ENCODE results near the gene SMYD3.

SMYD3 gene

GRCh38 chr1:246041360-246041759 is 465.7 kb downstream of the SMYD3 start:
- DNase-seq, result no peak
- Histone ChIP-seq H3K9me2 (replicated peaks; ENCODE audit: insufficient read depth, low read length) (no peaks in the 10 kb centered on the region), H3K79me2 (ENCODE audit: low read length) (no peaks in the 10 kb centered on the region), H3F3A (ENCODE audit: insufficient read depth, low read length) (no peaks in the 10 kb centered on the region), H3K9ac (ENCODE audit: low read length) (no peak overlapping the region), H3K36me3 (replicated peaks; ENCODE audit: insufficient read depth, low read length) (no peaks in the 10 kb centered on the region), H3K4me3 (ENCODE audit: low read length) (no peak overlapping the region), H3K27me3 (replicated peaks; ENCODE audit: insufficient read depth, low read length) (no peaks in the 10 kb centered on the region), H3K4me1 (ENCODE audit: low read length) (no peaks in the 10 kb centered on the region), H3K9me3 (replicated peaks; ENCODE audit: insufficient read depth, low read length) (no peaks in the 10 kb centered on the region), H2AFZ (ENCODE audit: low read length) (no peak overlapping the region), H4K20me1 (ENCODE audit: insufficient read depth, low read length) (no peaks in the 10 kb centered on the region), H3K27ac (ENCODE audit: low read length) (no peak overlapping the region), H3K4me2 (ENCODE audit: low read depth, low read length) (no peak overlapping the region)
- TF ChIP-seq EZH2phosphoT487 (IDR thresholded peaks at IDR 0.05; ENCODE audit: low read length), result no peak
- no peak for TF ChIP-seq CTCF (IDR thresholded peaks at IDR 0.05; ENCODE audit: low read length)
- no peak for TF ChIP-seq EZH2 (optimal IDR thresholded peaks at IDR 0.05; ENCODE audit: low read depth, low read length)

GRCh38 chr1:246040200-246040890 is 466.7 kb downstream of the SMYD3 start:
- H3K9me3 ChIP-seq (replicated peaks; ENCODE audit: insufficient read depth, low read length), result no peaks in the 10 kb centered on the region
- no peak overlapping the region for H3K9ac ChIP-seq (ENCODE audit: low read length)
- H3K4me3 ChIP-seq (ENCODE audit: low read length), result no peak overlapping the region
- H3K36me3 ChIP-seq (replicated peaks; ENCODE audit: insufficient read depth, low read length), result no peaks in the 10 kb centered on the region
- H3K27me3 ChIP-seq (replicated peaks; ENCODE audit: insufficient read depth, low read length), result no peaks in the 10 kb centered on the region
- H3K4me2 ChIP-seq (ENCODE audit: low read depth, low read length), result no peak overlapping the region
- no peak for DNase-seq
- no peaks in the 10 kb centered on the region for H3K4me1 ChIP-seq (ENCODE audit: low read length)
- H4K20me1 ChIP-seq (ENCODE audit: insufficient read depth, low read length), result no peaks in the 10 kb centered on the region
- H3K9me2 ChIP-seq (replicated peaks; ENCODE audit: insufficient read depth, low read length), result no peaks in the 10 kb centered on the region
- no peak for TF ChIP-seq EZH2phosphoT487 (IDR thresholded peaks at IDR 0.05; ENCODE audit: low read length)
- no peak for TF ChIP-seq EZH2 (optimal IDR thresholded peaks at IDR 0.05; ENCODE audit: low read depth, low read length)
- no peaks in the 10 kb centered on the region for H3K79me2 ChIP-seq (ENCODE audit: low read length)
- H2AFZ ChIP-seq (ENCODE audit: low read length), result no peak overlapping the region
- H3K27ac ChIP-seq (ENCODE audit: low read length), result no peak overlapping the region
- no peaks in the 10 kb centered on the region for H3F3A ChIP-seq (ENCODE audit: insufficient read depth, low read length)

- no peak overlapping the region for H3K4me2 ChIP-seq (ENCODE audit: low read depth, low read length)
- no peaks in the 10 kb centered on the region for H4K20me1 ChIP-seq (ENCODE audit: insufficient read depth, low read length)
- H3K4me3 ChIP-seq (ENCODE audit: low read length), result no peak overlapping the region
- H3K79me2 ChIP-seq (ENCODE audit: low read length), result no peaks in the 10 kb centered on the region
- H3K27me3 ChIP-seq (replicated peaks; ENCODE audit: insufficient read depth, low read length), result no peaks in the 10 kb centered on the region
- no peak overlapping the region for H2AFZ ChIP-seq (ENCODE audit: low read length)
- DNase-seq, result no peak
- H3K9me2 ChIP-seq (replicated peaks; ENCODE audit: insufficient read depth, low read length), result no peaks in the 10 kb centered on the region
- H3K4me1 ChIP-seq (ENCODE audit: low read length), result no peaks in the 10 kb centered on the region
- no peaks in the 10 kb centered on the region for H3F3A ChIP-seq (ENCODE audit: insufficient read depth, low read length)
- TF ChIP-seq EZH2 (optimal IDR thresholded peaks at IDR 0.05; ENCODE audit: low read depth, low read length) (no peak), EZH2phosphoT487 (IDR thresholded peaks at IDR 0.05; ENCODE audit: low read length) (no peak), CTCF (IDR thresholded peaks at IDR 0.05; ENCODE audit: low read length) (no peak)
- H3K9me3 ChIP-seq (replicated peaks; ENCODE audit: insufficient read depth, low read length), result no peaks in the 10 kb centered on the region
- no peaks in the 10 kb centered on the region for H3K36me3 ChIP-seq (replicated peaks; ENCODE audit: insufficient read depth, low read length)
- no peak overlapping the region for H3K27ac ChIP-seq (ENCODE audit: low read length)
- no peak overlapping the region for H3K9ac ChIP-seq (ENCODE audit: low read length)
Observed at GRCh38 chr1:246039584-246039983, 467.5 kb downstream of the SMYD3 start.

GRCh38 chr1:246037832-246038231 is 469.2 kb downstream of the SMYD3 start:
- TF ChIP-seq CTCF (IDR thresholded peaks at IDR 0.05; ENCODE audit: low read length), result no peak
- TF ChIP-seq EZH2phosphoT487 (IDR thresholded peaks at IDR 0.05; ENCODE audit: low read length), result no peak
- no peak for TF ChIP-seq EZH2 (optimal IDR thresholded peaks at IDR 0.05; ENCODE audit: low read depth, low read length)
- no peak for DNase-seq
- H3K9me3 ChIP-seq (replicated peaks; ENCODE audit: insufficient read depth, low read length), result no peaks in the 10 kb centered on the region
- H3K4me2 ChIP-seq (ENCODE audit: low read depth, low read length), result no peak overlapping the region
- no peak overlapping the region for H2AFZ ChIP-seq (ENCODE audit: low read length)
- no peaks in the 10 kb centered on the region for H4K20me1 ChIP-seq (ENCODE audit: insufficient read depth, low read length)
- H3K9ac ChIP-seq (ENCODE audit: low read length), result no peak overlapping the region
- H3K27me3 ChIP-seq (replicated peaks; ENCODE audit: insufficient read depth, low read length), result no peaks in the 10 kb centered on the region
- H3K36me3 ChIP-seq (replicated peaks; ENCODE audit: insufficient read depth, low read length), result no peaks in the 10 kb centered on the region
- H3F3A ChIP-seq (ENCODE audit: insufficient read depth, low read length), result no peaks in the 10 kb centered on the region
- H3K79me2 ChIP-seq (ENCODE audit: low read length), result no peaks in the 10 kb centered on the region
- H3K4me3 ChIP-seq (ENCODE audit: low read length), result no peak overlapping the region
- no peaks in the 10 kb centered on the region for H3K9me2 ChIP-seq (replicated peaks; ENCODE audit: insufficient read depth, low read length)
- H3K27ac ChIP-seq (ENCODE audit: low read length), result no peak overlapping the region
- no peaks in the 10 kb centered on the region for H3K4me1 ChIP-seq (ENCODE audit: low read length)
